Anterior cingulate cortex (tissue), 58 donors: Measurements from ENCODE around the gene PRDM16.
A peak's percentile ranks its signal among the peaks of the same experiment; 100 is the strongest.

ENCODE experiments used
- DNase-seq, 58 donors: peaks; one replicate each; lab custom pipeline; 2025; lab: John Stamatoyannopoulos, UW

Gene PRDM16

GRCh38 chr1:3367376-3367775 is 298.4 kb downstream of the PRDM16 start:
- no peak for DNase-seq

DNA sequence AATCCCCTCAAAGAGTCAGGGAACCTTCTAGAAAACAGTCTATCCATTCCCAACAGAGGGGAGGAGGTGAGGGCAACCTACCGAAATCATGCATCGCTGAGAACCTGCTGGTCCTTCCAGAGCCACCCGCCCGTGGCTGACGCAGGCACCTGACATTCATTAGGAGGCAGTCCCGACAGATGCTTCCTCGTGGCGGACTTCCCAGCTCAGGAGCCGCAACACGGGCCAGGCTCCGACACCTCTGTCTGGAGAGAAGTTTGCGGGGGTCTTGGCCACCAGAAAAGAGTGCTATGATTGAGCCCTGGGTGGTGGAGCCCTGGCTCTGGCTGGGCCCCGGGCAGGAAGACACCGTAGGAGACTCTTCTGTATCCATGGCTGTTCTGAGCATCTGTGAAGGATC is 299.1 kb downstream of the PRDM16 start:
- DNase-seq = no peak

- peak in 3 of 58 donors; percentile 43 to 46 (median 43) for DNase-seq
These were observed 299.9 kb downstream of the PRDM16 start for GRCh38 chr1:3368711-3369445.

DNA sequence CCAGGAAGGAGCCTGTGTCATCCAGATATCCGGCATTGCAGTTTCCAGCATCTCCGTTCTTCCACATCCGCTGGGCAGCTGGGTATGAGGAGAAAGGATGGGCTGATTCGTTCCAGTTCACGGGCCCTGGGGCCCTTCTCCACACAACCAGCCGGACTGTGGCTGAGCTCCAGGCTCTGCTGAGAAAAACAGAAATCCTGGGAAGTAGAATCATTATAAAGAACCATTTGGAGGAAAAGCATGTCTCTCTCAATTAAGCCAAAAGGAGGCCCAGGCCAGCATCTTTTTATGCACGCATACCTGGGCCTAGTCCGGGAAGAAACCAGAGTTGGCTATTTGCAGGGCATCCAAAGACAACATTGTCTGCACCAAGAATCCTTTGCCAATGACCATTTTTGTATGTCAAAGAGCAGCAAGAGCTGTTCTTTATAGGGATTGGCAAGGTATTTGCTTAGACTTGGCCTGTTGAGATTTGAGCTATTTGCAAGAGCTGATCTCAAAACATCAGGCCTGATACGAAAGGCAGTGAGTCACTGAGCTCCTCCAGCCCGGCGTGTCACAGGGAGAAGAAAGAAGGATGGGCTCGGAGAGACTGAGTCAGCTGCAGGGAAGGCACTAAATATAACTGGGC is 300.6 kb downstream of the PRDM16 start:
- DNase-seq = peak in 17 of 58 donors; percentile 24 to 81 (median 51)

DNA sequence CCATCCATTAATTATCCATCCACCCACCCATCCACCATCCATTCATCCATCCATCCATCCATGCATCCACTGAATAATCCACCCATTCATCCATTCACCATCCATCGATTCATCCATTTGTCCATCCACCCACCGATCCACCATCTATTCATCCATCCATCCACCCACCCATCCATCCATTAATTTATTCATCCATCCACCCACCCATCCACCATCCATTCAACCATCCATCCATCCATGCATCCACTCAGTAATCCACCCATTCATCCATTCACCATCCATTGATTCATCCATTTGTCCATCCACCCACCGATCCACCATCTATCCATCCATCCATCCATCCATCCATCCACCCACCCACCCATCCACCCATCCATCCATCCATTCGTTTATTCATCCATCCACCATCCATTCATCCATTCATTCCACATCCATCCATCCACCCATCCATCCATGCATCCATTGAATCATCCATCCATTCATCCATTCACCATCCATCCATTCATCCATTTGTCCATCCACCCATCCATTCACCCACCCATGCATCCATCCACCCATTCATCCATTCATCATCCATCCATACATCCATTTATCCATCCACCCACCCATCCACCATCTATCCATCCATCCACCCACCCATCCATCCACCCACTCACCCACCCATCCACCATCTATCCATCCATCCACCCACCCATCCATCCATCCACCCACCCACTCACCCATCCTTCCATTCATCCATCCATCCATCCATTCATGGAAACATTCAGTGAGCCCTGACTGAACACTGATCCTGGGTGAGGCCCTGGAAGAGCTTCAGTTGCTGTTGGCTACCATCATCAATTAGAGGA is 302.1 kb downstream of the PRDM16 start:
- DNase-seq = no peak

DNA sequence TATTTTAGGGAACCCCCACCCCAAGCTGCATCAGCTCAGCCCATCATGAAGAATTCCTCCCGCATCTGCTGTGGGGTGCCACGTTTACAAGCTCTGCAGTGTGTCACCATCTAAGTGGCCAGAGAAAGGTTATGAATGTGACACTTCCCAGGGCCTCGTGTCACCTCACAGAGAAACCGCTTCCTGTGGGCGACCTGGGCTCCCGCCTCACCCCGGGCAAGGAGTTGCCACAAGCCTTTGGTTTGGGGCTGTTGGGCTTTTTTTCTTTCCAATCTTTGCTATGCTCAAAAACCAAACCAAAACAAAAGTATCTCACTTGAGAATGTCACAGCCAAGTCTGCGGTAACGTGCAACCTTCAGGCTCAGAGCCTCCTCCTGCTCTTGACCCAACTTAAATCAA is 303.3 kb downstream of the PRDM16 start:
- no peak for DNase-seq

GRCh38 chr1:3373175-3373574 is 304.2 kb downstream of the PRDM16 start:
- no peak for DNase-seq

DNA sequence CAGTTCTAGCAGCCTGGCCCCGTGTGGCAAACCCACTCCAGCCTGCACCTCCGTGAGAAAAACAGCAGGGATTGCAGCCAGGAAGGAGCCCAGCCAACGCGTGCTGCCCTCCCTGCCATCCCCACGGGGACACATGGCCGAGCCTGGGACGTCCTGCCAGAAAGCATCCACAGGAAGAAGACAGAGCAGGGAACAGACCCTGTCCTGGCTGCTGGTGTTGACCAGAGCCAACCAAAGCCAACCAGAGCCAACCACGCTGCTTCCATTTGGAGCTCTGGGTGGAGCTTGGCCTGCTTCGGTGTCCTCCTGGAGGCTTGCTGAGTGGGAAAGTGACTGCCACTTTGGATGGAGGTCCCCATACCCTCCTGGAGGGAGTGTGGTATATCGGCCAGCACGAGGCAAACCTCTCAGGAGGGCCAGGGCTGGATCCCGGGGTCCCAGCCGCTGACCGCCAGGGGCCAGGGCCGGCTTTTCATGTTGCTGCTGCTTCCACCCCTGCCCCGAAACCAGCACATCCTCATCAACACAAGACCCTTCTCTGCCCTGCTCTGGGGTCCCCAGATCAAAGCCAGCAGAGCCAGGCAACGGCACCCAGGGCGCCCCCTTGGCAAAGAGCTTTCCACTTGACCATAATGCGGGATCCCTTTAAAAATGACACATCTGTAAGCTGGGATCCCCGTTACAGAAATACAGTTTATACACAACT is 304.9 kb downstream of the PRDM16 start:
- no peak for DNase-seq

- no peak for DNase-seq
These were observed 306.2 kb downstream of the PRDM16 start for GRCh38 chr1:3375245-3375644.

DNA sequence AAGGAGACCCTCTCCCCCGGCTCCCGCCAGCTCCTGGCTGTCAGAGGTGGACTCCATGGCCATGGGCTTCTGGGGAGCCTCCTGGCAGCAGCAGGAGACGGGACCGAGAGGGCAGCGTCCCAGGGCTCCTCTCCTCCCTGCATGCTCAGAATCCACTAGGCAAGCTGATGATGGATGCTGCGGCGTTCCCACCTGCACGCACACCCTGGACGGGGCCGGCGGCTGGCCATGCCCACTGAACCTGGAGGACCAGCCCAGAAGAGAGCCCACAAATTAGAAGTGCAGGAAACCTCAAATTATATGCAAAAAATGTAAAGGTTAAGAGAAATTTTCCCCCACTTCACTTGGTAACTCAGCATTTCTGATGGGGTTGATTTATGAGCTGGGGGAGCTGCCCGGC is 308.2 kb downstream of the PRDM16 start:
- no peak for DNase-seq

DNA sequence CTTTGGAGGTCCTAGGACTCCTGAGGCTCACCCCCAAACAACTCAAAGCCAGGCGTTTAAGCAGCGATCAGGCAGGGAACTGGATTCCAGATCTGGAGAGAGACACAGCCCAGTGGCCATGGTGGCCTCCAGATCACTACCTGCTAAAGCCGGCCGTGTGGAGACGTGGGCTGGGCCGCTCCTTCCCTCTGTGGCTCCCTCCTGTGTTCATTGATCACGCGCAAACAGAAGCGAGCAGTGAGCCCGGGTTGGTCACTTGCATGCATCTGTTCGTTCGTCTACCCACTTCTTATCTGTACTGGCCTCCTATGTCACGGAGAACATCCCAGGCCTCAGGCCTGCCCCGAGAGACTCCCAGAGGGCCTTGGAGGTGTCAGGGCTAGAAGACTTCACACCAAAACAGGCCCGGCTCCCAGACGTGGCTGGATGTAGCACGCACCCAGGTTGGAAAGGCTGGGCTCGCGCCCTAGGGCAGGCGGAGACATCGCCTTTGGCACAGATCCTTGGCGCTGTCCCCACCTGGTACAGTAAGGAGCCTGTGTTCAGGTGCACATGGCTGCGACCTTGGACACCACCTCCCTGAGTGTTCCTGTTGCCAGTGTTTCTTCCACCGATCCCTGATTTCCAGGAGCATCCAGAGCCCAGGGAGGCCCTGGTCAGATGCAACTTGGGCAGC is 308.7 kb downstream of the PRDM16 start:
- no peak for DNase-seq

DNA sequence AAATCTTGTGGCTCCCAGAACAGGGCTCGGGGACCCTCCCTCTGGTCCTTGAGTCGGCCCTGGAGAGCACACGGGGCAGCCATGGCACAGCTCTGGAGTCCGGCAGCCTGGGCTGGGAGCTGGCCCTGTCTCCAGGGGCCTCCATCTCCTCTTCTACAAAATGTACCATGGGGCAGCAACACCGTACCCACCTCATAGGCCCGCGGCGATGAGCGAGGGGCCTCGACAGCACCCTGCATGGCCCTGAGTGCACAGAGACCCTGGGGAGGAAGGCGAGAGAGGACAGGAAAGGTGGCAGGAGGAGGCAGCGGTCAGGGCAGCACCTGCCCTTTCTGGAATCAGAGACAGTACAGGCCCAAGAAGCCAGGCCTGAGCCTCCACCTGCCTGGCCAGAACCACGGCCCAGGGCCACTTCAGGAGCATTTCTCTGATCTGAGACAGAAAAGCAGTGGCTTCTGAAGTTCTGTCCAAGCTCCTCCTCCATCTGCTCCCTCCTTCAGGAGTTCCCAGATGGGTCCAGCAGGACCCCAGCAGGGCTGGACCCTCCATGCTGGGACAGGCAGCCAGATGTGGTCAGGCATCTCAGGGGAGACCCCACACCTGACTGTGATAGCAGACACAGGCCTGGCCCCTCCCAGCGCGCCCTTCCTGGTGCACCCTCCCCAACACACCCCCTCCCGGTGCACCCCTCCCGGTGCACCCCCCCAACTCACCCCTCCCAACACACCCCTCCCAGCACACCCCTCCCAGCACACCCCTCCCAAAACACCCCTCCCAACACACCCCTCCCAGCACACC is 309.6 kb downstream of the PRDM16 start:
- DNase-seq = no peak

DNA sequence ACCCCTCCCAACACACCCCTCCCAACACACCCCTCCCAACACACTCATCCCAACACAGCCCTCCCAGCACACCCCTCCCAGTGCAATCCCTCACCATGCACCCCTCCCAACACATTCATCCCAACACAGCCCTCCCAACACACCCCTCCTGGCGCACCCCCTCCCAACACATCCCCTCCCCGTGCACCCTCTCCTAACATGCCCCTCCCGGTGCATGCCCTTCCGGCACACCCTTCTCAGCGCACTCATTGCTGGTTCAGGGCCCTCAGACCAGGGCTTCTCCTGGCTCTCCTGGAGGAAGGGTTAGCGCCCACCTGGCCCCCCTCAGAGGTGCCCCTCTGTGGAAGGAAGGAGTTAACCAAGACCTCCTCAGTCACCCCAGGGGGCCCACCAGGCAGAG is 310.9 kb downstream of the PRDM16 start:
- DNase-seq = no peak

DNA sequence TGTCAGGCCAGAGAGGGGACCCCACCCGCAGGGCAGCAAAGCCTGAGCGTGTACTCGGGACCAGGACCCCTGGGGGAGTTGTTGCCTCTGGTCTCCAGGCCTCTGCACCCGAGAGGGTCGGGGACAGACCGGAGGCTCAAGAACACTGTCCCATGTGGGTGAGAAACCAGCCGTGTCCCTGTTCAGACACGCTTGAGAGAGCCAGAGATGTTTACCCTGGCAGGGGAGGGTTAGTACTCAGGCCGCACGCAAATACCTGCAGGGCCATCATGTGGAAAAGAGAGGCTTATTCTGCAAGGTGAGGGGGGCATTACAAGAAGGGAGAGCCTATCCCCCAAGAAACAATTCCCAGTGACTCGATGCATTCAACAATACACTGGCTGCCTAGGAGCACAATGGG is 311.5 kb downstream of the PRDM16 start:
- no peak for DNase-seq

GRCh38 chr1:3381901-3382300 is 312.9 kb downstream of the PRDM16 start:
- DNase-seq = no peak

GRCh38 chr1:3382326-3383057 is 313.5 kb downstream of the PRDM16 start:
- no peak for DNase-seq

GRCh38 chr1:3383679-3384078 is 314.7 kb downstream of the PRDM16 start:
- DNase-seq = no peak

DNA sequence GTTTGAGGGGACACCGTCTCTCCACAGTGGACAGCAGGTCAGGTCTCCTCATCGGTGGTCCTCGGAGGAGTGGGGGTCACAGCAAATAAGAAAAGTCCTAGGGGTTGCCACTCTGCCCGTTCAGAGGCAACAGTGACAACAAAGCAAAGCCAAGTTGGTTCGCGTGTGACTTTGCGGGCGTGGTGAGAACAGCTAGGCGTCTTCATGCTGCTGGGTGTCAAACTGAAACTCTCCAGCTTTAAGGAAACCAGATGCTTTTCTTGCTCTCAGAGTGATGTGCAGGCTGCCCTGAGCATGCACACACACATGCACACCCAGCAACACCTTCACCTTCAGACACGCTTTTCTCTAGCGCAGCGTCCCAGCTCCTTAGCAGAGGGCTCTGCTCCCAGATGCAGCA is 315.4 kb downstream of the PRDM16 start:
- DNase-seq = no peak
